ENCODE results near the gene AKAP3.

The AKAP3 gene

DNA sequence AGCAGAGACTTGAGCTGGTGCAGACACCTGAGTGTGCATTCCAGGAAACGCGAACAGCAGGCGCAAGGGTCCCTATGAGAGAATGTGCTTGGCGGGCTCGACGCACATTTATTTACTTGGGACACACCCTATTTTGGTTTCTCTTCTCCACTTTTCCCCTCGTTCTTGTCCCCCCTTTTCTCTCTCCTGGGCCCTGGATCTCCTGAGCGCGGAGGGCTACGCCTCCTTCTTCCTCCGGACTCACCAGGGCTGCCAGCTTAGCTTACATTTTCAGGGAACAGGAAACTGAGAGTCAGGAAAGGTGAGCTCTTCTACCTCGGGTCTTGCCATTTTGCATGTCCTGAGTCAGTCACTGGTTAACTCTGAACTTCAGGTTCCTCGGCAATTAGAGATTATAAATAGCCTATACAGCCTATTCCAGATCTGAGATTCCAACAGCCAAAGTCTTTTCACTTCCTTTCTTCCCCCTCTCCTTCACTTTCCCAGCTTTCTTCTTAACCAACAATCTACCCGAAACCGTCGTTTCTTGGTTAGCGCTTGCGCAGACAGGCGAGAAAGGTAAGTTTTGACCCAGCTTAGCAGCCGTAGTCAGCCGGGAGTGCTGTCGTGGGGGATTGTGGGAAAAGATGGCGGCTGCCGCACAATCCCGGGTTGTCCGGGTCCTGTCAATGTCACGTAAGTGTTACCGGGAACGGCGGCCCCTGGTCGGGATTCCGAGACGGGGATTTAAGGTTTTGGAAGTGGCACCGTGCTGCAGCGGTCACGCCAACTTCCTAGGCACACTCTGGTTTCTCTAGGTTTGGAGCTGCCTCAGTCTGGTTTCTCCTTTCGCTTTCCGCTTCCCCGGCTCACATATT, at the start of gene AKAP3, which contains the start of gene NDUFA9:
AKAP3 (minus strand) TSS at position 551 of the 857 bp plus-strand sequence. CDS start 10,855 bp downstream, outside the sequence.
NDUFA9 (plus strand) TSS at position 614 of the 857 bp plus-strand sequence; CDS start at position 627, 13 bp downstream.
- DNase-seq, result peak; percentile 74

DNA sequence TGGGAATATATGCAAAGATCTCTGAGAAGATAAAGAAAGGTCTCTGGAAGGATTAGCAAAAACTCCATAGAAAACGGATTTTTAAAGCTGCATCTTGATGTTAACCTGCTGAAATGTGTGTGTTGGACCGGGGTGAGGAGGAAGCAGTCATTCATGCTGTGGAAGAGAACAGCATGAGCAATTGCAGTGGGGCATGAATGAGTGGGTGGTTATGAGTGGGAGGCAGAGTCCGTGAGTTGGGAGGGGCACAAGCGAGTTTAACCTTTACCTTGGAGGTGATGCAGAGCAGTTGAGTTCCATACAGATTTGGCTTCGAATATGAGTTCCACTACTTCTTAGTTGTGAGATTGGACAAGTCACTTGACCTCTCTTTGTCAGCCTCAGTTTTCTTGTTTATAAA, 41.9 kb upstream of the AKAP3 start:
- no peak for DNase-seq

DNA sequence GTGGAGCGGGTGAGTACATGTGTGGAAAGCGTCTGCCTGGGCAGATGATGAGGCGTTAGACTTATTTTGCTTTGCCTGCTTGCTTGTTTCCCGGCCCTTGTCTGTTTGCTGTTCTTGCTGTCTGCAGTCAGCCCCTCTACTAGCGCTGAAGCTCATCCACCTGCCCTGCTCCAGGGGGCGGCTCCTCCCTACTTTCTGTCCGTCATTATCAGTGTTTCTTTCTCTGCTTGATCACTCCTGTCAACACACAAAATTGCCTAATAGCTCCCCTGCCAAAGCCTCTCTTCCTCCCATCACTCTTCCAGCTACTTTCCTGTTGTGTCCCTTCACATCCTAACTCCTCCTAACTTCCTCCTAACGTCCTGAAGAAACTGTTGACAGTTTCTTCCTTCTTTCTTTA, 36.5 kb upstream of the AKAP3 start:
- DNase-seq, result no peak

DNA sequence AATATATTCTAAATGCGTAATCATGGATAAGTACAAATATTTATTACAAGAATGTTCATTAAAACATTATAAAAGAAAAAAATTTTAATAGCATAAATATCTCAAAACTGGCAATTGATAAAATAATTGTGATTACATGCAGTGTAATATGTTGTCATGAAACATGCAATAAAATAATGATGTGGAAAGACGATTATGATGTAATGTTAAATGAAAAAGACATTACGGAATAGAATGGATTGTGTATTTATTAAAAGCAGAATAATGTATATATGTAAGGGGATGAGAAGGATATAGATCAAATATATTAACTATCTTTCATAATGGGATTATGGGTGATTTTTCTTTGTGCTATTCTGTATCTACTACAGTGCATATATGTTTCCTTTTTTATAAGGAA, 32.9 kb upstream of the AKAP3 start:
- DNase-seq, result no peak

DNA sequence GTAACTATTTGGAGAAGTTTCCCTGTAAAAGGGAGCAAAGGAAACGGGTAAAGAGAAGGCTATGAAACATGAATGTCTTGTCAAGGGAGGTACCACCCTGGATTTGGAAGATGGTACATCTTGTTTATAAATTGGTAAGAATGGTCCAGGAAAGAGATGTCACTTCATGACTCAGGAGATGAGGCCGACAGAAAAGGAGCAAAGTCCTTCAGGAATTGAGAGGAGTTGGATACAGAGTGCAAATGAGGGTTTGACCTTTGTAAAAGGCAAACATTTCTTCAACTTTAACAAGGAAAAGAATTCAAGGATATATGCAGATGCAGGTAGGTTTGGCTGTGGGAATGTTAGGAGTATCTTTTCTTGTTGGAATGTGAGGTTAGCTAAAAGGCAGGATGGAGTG, 30.9 kb upstream of the AKAP3 start:
- DNase-seq, result no peak

DNA sequence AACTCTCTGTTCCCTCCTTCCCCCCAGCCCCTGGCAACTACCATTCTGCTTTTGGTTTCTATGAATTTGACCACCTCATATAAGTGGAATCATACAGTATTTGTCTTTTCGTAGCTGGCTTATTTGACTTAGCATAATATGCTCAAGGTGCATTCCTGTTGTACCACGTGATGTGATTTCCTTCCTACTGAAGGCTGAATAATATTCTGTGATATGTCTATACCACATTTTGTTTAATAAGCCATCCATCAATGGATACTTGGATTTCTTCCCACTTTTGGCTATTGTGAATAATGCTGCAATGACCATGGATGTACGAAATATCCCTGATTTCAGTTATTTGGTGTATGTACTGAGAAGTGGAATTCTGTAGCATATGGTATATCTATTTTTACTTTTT, 16.4 kb upstream of the AKAP3 start:
- no peak for DNase-seq

DNA sequence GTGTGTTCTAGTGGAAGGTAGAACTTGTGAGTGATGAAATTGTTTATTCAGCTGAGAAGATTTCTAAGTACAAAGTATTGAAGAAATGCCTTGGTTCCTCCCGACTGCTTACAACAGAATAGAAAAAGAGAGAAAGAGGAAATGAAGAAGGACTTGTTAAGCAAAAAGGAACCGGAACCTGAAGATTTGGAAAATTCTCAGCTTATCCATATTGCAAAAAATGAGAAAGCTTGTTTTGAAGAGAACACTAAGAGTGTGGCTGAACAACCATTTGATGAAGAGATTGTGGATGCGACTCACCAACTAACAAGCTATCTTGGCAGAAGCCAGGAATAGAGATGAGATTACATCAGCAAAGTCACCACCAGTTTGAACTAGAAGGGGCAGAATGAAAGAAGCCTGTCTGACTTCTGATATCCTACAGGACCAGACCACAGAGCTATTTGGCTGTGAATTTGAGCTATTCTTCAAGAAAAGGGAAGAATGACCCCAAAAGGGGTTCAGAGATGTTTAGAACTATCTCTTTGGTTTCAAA, 15.2 kb upstream of the AKAP3 start:
- DNase-seq, result no peak

DNA sequence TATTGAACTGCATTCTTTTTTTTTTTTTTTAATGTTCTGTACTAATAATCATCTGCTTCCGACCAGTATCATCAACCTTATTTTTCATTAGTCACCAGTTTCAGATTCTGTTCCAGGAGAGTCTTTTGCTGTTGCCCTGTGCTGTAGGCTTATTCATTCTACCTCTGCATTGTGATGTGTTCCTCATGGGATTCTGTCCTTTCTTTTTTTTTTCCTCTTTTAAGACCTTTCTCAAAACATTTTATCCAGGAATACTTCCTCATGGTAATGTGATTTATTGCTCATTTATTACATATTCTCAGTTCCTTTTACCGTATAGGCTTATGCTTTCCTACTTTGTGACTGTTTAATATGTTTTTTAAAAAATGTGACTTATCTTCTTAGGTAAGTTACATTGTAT, 4.8 kb upstream of the AKAP3 start:
- no peak for DNase-seq

DNA sequence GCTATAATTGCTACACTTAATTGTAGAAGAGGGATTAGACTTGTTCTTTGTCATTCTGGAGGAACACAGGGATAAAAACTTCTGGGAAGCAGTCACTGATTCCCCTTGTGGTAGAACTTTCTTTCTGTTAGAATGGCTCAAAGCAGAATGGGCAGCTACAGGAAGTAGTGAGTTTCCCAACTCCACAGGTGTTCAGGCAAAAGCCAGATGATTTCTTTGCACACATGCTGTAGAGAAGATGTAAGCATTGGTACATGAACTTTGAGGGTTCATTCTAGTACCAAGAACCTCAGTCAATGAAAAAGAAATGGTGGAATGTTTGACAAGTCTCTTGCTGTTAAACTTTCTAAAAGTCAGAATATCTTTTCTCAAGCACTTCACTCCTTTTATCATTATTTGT, 4.4 kb upstream of the AKAP3 start:
- no peak for DNase-seq

DNA sequence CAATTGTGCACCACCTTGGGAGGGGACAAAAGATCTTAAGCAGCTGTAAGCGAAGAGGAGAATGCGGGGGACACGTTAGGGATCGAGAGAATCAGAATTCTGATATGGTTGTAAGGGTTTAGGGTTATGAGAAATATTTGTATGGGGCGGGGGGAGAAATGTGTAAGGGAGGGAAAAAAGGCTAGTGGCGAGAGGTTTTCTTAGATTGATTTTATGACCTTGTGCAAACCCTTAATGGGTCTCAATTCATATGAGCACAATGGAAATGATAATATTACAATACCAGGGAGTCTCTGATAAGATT, 459 bp upstream of the AKAP3 start:
- DNase-seq, result no peak

DNA sequence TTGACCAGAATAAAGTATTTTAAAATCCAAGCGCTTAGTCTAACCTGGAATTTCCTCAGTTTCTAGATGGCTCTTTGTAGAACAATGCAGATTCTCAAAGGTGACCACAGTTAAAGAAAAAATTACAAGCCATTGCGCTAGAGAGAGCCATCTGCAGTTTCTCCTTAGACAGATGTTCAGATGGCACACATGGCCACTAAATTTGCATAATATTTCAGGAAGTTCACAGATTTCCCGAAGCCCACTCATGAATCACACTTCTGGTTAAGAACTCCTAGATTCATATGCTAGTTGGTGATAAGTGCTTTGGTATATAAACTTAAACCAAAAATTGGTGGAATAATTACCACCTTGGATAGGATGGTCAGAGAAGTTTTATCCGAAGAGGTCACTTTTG, 749 bp downstream of the AKAP3 start:
- no peak for DNase-seq

DNA sequence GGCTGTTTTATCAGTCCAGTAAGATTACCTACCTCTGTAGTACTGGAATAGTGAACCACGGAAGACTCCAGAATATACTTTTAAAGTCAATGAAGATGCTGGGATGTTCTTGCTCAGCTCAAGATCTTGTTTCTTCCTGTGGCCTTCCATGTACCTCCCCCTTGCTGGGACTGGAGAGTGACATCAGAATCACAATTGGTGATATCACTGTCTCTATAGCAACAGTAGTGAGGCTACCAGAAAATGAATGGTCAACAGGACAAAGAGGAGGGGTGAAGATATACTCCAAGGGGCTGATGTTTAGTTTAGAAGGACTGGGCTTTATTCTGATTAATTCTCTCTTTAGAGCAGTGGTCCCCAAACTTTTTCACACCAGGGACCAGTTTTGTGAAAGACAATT, 3.8 kb downstream of the AKAP3 start:
- no peak for DNase-seq

DNA sequence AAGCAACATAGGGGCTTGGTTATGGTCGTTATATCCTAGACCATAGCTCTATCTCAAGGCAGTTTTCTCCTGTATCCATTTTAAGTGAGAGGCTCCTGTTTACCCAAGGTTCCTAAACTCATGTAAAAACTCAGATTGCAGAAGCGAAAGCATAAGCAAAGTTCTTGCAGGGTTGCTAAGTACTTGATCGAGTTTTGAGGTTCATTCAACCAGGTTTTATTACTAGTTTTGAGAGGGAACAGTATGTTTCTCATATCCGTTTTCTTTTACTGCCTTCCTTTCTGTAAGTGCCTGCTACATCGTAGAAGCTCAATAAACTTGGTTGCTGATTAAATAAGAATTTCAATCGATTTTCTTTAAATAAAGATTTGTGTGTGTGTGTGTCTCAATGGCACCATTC, 5.1 kb downstream of the AKAP3 start:
- DNase-seq, result no peak

DNA sequence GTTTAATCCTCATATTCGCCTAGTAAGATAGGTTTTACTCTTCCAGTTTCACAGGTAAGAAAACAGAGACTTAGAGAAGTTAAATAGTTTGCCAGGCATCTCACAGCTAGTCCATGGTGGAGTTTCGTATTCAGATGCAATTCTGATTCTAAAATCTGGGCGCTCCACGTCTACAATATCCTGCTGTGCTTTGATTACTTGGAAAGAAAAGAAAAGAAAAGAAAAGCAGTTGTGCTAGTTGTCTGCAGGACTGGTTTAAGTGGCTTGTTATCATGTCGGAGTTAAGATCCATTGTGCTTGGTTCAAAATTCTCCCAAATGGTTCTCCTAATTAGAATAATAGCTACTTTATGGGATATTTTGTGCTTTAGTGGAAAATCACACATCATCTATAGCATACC, 18.6 kb downstream of the AKAP3 start:
- DNase-seq, result no peak

DNA sequence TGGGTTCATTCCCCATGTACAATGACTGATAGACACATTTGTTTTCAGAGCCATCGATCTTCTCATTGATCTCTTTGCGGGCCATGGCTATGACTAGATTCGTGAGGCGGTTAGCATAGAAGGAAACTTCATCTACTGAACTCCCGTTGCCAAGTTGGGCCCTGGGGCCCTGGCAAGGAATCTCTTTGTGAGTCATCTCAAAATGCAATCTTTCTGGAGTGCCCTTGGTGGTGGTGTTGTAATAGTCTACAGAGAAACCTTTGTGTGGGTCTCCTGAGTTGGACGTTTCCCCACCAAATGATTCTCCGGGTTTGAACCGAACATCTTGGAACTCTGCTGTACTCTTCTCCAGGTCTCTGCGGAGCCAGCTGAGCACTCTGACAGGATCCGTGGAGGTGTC, 20.4 kb downstream of the AKAP3 start:
- no peak for DNase-seq

DNA sequence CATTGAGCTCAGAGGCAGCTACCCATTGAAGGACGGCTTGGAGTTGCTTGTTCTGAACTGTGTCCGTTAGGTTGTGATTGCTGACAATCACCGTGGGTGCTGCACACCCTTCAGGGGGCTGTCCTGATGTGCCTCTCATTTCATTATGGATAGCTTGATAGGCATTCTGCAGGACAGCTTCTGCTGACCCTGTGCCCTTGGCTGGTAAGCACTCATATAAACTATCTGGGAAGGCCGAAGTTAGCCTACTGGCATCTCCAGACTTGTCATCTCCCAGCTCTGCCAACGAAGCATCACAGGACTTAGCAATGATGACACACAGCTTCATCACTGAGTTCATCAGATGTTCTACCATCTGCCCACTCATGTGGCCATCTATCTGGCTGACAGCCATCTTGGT, 22.3 kb downstream of the AKAP3 start:
- DNase-seq, result no peak

DNA sequence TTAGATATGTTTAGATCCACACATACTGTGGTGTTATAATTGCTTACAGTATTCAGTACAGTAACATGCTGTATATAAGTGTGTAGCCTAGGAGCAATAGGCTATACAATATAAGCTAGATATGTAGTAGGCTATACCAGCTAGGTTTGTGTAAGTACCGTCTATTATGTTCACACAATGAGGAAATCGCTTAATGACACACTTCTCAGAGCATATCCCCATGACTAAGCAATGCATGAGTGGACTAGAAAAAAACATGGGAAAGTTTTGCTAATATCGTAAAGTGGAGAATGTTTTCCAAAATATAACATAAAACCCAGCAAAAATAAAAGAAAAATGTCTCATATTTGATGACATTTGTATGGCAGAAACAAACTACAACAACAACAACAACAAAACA, 27.3 kb downstream of the AKAP3 start:
- no peak for DNase-seq

DNA sequence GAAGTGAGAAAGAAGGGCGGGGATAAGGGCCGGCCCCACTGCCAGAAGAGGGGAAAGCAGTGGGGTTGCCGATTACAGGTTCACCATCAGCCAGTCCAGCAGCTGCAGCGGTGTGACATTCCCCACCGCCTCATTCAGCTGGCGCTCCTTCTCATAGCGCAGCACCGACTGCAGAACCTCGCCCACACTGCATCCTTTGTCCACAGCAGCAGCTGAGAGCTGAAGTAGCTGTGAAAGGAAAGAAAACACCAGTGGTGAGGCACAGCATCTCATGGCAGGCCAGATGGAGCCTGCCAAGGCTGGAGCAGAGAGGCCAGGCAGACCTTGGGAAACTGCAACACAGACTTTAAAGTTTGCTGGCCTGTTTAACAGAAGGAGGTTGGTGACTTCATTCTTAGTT, 33.2 kb downstream of the AKAP3 start:
- DNase-seq, result no peak

DNA sequence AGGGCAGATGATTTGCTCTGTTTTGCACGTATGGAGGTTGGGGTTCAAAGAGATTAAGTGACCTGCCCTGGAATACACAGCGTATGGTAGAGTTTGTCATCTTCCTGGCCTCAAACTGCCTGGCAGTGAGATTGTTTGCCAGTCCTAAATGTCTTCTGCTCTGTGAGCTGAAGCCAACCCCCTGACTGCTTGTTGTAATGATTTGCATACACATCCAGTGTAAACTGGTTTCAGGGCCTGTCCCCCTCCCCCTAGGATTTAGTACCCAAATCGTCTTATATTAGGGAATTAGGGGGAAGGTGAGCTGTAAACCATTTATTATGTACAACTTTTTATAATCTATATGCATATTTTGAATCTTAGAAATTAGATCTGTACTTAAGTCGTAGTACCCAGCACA, 38.4 kb downstream of the AKAP3 start:
- no peak for DNase-seq

DNA sequence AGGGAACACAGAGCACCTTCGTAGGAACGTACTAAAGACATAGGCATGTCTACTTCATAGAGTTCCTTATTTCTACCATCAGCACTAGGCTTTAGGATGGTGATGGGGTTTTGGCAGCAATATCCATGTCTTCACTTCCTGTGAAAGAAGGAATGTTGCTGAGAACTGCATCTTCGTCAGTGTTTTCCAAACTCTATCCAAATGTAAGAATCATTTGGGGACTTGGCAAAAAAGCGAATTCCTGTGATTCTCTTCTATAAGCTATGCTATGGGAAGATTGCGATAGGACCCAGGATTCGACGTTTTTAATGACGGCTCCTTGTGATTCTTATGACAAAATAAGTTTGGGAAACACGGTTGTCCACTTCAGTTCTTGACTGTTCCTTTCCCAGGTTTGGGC, 39.8 kb downstream of the AKAP3 start:
- no peak for DNase-seq

DNA sequence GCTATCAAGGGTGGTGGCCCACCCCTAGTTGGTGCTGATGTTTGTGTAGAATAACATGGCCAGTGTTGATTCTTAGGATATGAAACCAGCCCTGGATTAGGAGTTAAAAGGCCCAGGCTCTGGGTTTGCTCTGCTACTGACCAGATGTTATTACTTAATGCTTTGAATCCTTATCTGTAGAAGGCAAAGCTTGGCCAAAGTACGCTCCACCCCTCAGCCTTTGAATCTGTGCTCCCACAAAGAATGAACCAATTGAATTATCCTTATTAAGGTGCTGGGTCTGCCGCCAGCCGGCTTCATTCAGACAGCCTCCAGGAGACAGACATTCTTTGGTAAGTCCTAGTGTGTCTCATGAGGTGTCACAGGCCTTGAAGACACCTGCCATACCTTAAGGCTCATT, 41.8 kb downstream of the AKAP3 start:
- no peak for DNase-seq

DNA sequence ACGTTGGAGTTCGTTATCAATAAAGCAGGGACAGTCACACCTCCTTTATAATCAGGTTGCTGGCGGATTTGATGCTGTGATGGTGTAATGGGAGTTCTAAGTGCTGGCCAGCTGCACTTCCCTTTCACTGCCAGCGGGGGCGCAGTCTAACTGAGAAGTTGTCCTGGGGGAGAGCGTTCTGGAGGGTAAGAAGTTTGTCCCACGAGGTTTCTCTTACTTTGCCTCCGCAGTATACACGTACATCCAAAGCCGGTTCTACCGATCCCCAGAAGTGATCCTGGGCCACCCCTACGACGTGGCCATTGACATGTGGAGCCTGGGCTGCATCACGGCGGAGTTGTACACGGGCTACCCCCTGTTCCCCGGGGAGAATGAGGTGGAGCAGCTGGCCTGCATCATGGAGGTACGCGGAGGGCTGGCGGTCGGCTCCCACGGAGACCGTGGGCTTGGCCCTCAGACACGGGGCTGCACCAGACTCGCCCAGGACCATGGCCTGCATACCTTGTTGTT, 44.1 kb downstream of the AKAP3 start:
- DNase-seq, result peak; percentile 77

DNA sequence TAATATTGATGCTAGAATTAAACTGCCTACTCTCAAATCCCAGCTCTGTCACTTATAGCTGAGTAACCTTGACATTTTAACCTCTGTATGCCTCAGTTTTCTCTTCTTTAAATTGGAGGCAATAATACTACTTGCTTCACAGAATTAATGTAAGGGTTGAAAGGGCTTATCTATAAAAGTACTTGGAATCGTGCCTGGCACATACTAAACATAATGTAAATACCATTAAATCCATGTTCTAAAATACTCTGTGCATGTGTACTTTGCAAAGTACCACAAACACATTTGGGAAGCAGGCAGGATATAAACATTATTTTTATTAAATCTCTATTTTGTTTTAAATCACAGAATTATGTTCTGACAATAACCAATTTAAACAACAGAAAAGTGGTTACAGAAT, 44.9 kb downstream of the AKAP3 start:
- DNase-seq, result no peak

DNA sequence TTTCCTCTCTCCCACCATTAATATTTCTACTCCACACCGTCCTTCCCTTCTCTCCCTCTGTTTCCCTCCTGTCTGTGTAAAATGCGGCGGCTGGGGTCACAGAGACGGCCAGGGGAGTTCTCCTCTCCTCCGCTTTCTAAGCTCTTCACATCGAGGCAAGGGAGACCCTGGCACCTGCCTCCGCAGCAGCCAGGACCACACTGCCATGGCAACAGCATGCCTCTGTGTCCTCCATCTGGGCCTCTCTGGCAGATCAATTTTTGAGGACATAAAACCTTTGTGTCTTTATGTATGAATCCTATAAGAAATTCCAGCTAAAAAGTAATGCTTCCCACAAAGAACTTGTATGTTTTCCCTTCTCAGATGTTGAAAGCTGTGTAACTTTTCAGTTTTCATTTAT, 45.4 kb downstream of the AKAP3 start:
- DNase-seq, result no peak

DNA sequence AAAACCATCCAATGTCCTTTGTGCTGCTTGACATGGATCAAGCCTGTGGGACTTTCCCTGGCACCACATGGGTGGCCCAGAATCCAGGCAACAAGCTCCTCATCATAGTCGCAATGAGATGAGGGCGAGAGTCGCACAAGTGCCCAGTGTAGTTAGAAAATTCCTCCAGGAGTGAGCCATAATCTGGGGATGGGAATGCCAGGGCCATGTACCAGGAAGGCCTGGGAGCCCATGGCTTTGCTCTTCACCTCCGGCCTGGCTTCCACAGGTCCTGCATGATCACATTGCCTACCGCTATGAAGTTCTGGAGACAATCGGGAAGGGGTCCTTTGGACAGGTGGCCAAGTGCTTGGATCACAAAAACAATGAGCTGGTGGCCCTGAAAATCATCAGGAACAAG, 53.0 kb downstream of the AKAP3 start:
- no peak for DNase-seq
